Measurements from ENCODE around the gene TMC1. TPM values are rescaled to one million over a fixed set of nuclear protein-coding genes. Genes with fewer than 3 reads are reported as not detected.
"Not testable (repeated sequence)": the region's sequence is repeated elsewhere in the genome, so short reads cannot be mapped to it uniquely, and the experiment has no call there.

The TMC1 gene
- total RNA-seq, 1 donor from 2014 or later = 0.82 TPM

- FAIRE-seq (no peak), DNase-seq (ENCODE audit: low spot score in 2 of 2) (peak in 1 of 2 donors; percentile 24)
These were observed 3.6 kb downstream of the TMC1 start for GRCh38 chr9:72524820-72525540.

DNA sequence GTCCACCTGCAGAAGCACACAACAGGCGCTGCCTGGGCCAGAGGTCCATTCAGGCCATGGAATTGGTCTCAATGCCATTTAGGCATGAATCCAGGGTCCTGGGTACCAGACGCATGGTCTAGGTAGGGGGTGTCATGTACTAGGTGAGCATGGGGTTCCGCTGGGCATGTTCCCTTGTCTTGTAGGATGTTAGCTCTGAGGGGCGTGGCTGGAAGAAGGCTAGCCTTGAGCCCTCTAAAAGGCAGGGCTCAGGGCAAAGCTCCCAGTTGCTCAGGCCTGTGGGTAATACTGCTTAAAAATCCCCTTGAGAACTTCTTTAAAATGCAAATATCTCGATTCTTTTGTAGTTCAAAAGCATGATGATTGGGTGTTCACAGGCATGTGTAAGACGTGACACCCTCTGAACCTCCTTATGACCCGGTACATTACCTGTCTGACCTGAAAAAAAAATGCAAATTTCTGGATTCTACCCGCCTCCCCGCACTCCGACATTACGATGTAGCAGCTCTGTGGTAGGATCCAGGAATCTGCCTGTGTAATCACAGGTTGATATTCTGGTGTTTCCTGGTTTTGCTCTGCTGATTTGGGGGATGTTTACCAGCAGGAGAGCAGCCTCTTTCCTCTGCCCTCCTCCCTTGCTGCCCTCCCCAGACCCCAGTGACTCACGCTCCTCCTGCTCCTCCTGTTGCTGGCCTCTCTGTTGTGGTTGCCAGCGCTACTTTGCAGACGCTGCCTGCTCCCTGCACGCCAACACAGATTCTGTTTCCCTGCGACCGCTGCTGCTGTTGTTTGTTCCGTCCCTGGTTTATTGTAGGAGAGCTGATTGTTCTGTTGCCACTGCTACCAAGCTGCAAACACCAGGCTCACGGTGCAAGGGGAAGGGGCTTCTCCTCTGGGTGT, 5.7 kb downstream of the TMC1 start:
- no peak for FAIRE-seq
- DNase-seq (ENCODE audit: low spot score in 2 of 2) = peak in 1 of 2 donors; percentile 59

DNA sequence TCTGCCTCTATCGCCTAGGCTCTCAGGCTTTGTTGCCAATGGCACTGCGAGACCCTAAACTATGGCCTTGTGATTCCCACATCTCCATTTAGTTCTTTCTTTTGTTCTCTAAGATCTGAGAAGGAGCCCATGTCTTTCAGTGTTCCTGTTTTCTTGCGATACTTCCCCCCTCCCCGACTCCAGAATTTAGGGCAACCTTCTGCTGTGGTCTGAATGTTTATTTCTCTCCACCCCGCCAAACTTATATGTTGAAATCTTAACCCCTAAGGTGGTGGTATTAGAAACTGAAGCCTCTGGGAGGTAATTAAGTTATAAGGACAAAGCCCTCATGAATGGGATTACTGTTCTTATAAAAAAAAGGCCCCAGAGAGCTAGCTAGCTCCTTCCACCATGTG, 6.4 kb downstream of the TMC1 start:
- DNase-seq (ENCODE audit: low spot score in 2 of 2) (no peak), FAIRE-seq (no peak)

- DNase-seq (ENCODE audit: low spot score in 2 of 2) = no peak
- no peak for FAIRE-seq
These were observed 8.1 kb downstream of the TMC1 start for GRCh38 chr9:72529531-72529930.

- FAIRE-seq = no peak
- DNase-seq (ENCODE audit: low spot score in 2 of 2) = no peak
These were observed 11.9 kb downstream of the TMC1 start for GRCh38 chr9:72533322-72533721.

- FAIRE-seq = no peak
- DNase-seq (ENCODE audit: low spot score in 2 of 2) = no peak
These were observed 13.5 kb downstream of the TMC1 start for GRCh38 chr9:72534931-72535330.

DNA sequence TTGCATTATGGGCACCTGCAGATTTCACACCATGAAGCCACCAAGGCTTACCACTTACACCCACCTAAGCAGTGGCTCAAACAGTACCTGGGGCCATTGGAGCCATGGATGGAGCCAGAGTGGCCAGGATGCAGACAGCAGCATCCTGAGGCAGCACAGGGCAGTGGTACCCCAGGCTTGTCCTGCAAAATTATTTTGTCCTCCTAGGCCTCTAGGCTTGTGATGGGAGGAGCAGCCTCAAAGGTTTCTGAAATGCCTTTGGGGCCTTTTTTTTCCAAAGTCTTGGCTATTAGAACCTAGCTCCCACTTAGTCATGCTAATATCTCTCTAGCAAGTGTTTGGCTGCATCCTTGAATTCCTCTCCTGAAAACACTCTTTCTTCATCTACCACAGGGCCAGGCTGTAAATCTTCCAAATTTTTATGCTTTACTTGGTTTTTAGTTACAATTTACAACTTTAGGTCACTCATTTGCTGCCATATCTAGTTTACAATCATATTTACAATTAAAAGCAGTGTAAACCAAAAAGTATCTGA, 15.7 kb downstream of the TMC1 start:
- no peak for FAIRE-seq

DNA sequence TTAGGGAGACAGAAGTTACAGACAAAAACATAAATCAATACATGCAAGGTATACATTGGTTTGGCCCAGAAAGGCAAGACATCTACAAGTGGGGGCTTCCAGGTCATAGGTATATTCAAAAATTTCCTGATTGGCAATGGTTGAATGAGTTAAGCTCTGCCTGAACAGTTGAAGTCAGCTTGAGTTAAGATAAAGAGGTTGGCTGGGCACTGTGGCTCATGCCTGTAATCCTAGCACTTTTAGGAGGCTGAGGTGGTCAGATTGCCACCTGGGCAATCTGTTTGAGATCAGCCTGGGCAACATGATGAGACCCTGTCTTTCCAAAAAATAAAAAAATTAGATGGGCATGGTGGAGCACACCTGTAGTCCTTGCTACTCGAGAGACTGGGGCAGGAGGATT, 16.3 kb downstream of the TMC1 start:
- DNase-seq (ENCODE audit: low spot score in 2 of 2) = no peak
- FAIRE-seq = no peak

More for the DNA sequence above, 15.7 kb downstream of the TMC1 start:
- no peak for DNase-seq (ENCODE audit: low spot score in 2 of 2)

DNA sequence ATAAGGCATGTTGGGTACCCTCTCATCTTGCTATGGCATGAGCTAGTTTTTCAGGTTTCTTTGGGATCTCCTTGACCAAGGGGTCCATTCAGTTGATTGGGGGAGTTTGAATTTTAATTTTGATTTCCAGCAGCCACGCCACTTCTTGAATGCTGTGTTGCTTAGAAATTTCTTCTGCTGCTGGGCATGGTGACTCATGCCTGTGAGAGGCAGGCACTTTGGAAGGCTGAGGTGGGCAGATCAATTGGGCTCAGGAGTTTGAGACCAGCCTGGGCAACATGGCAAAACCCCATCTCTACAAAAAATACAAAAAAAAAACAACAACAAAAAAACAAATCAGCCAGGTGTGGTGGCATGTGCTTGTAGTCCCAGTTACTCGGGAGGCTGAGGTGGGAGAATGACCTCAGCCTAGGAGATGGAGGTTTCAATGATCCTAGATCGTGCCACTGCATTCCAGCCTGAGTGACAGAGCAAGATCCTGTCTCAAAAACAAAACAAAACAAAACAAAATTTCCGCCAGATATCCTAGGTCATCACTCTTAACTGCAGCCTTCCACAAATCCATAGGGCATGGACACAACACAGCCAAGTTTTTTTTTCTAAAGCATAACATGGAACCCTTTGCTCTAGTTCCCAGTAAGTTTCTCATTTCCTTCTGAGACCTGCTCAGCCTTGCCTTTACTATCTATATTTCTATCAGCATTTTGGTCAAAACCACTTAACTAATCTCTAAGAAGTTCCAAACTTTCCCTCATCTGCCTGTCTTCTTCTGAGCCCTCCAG, 17.7 kb downstream of the TMC1 start:
- FAIRE-seq (no peak), DNase-seq (ENCODE audit: low spot score in 2 of 2) (no peak)

DNA sequence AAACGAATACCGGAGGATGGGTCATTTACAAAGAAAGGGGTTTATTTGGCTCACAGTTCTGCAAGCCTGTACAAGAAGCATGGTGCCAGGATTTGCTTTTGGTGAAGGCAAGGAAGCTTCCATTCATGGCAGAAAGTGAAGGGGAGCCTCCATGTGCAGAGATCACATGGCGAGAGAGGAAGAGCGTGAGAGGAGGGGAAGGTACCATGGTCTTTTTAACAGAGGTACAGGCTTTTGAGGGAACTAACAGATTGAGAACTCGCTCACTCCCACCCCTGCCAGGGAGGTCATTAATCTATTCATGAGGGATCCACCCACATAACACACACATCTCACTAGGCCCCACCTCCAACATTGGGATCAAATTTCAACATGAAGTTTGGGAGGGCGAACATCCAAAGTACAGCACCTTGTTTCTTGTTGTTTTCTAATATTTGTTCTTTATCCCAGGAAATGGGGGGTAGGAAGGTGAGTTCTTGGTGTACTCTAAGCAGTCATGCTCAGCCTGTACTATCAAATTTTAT, 18.5 kb downstream of the TMC1 start:
- DNase-seq (ENCODE audit: low spot score in 2 of 2) = no peak
- FAIRE-seq = no peak

GRCh38 chr9:72540348-72540873, 19.0 kb downstream of the TMC1 start:
- DNase-seq (ENCODE audit: low spot score in 2 of 2) (no peak), FAIRE-seq (no peak)

- not testable (repeated sequence) for DNase-seq (ENCODE audit: low spot score in 2 of 2); FAIRE-seq
These were observed 21.1 kb downstream of the TMC1 start for GRCh38 chr9:72542537-72542833.

DNA sequence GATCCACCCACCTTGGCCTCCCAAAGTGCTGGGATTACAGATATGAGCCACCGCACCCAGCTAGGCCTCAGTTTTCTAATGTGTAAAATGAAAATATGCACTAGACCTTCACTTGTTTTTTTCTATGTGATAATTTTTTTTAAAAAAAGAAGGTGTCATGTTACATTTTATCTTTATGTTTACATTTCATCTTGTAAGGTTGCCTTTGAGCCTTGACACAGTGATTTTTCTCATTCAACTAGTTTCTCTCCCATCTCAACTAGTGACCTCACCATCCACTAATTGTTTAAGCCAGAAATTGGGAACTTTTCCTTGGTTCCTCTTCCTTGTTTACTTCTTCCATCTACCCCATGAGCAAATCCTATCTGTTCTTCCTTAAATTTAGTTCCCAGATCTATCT, 21.5 kb downstream of the TMC1 start:
- DNase-seq (ENCODE audit: low spot score in 2 of 2) = no peak
- FAIRE-seq = no peak

DNA sequence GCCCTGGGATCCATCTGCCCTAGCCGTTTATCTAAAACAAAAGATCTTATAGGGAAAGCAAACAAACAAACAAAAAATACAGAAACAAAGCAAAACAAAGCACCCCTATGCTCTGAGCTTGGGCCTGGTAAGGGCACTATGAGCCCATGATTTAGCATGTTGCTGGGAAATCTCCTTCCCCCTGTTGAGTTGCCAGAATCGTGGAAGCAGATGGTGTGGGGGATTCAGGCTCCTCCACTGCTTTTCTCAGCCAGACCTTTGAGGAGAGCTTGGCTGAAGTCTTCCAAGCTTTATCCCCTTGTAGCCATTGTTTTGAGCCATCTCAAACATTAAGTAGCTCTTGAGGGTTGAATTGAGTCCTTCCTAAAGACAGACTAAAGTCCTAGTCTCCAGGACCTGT, 29.9 kb downstream of the TMC1 start:
- DNase-seq (ENCODE audit: low spot score in 2 of 2) (no peak), FAIRE-seq (no peak)

- DNase-seq (ENCODE audit: low spot score in 2 of 2) (no peak), FAIRE-seq (no peak)
These were observed 30.9 kb downstream of the TMC1 start for GRCh38 chr9:72552356-72552755.

DNA sequence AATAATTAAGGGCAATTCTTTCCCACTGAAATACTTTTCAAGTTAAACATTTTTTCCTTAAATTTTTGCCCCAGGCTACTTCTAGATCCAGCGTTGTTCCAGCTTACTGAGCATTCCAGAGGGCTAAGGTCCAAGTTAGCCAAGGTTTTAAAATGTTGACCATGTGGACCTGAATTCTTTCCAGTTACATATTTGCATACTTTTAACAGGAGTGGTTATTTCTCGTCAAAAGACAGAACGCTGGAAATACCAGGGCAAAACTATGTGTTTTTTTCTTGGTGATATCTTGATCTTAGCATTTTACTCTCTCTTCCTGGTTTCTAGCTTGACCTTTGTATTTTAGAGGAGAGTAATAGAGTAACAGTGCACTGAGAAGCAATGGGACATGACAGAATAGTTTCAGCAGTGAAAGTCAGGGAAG, 32.8 kb downstream of the TMC1 start:
- DNase-seq (ENCODE audit: low spot score in 2 of 2) = no peak
- no peak for FAIRE-seq

GRCh38 chr9:72557549-72557948, 36.1 kb downstream of the TMC1 start:
- FAIRE-seq (no peak), DNase-seq (ENCODE audit: low spot score in 2 of 2) (no peak)

DNA sequence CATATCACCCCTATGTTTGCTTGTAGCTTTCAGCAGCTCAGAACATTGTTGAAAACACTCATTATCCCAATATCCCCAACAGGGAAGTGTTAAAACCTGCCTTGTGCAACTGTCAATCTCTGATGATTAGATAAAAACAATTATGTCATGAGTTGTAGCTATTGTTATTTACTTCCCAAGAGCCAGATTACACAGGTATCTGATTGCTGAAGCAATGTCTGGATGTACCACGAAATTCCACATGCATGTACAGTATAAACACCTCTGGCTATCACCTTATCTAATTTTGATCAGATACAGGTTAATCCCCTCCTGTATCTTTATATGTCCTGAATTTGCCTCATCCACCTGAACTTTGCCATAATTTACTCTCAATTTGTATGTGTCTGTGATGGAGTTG, 38.7 kb downstream of the TMC1 start:
- FAIRE-seq = no peak
- DNase-seq (ENCODE audit: low spot score in 2 of 2) = no peak

GRCh38 chr9:72563806-72564205, 42.4 kb downstream of the TMC1 start:
- no peak for FAIRE-seq
- no peak for DNase-seq (ENCODE audit: low spot score in 2 of 2)

- DNase-seq (ENCODE audit: low spot score in 2 of 2) (no peak), FAIRE-seq (no peak)
These were observed 43.3 kb downstream of the TMC1 start for GRCh38 chr9:72564479-72565281.

Measured in frontal cortex (tissue), 4 donors.